Activated naive CD4-positive, alpha-beta T cell treated with anti-CD3 and anti-CD28 coated beads for 36 hours (primary cell): ENCODE data around the gene REN. TPM values are rescaled to one million over a fixed set of nuclear protein-coding genes. Genes with fewer than 3 reads are reported as not detected.

Source experiments
- CTCF ChIA-PET: fragments of 350-600 bp; sonication (Branson Sonifier 250); formaldehyde crosslinking; loops from one replicate; lab custom pipeline; 2021; ENCODE audit warnings: antibody characterized with exemption; lab: Charles Lee
- DNase-seq: peaks from one replicate; pipeline ENCODE4 v3.0.0-alpha.2; 2020
- H3K27ac Mint-ChIP-seq: one replicate; pipeline ENCODE4 v1.8.0; 2021; ENCODE audit warnings: mild to moderate bottlenecking, mixed read lengths
- H3K27me3 Mint-ChIP-seq: one replicate; pipeline ENCODE4 v1.8.0; 2021; ENCODE audit warnings: low read depth, mixed read lengths
- H3K36me3 Mint-ChIP-seq: one replicate; pipeline ENCODE4 v1.8.0; 2021; ENCODE audit warnings: low read depth, mixed read lengths
- H3K4me1 Mint-ChIP-seq: one replicate; pipeline ENCODE4 v1.8.0; 2021; ENCODE audit warnings: low read depth, mixed read lengths
- H3K4me3 Mint-ChIP-seq: one replicate; pipeline ENCODE4 v1.8.0; 2021; ENCODE audit warnings: mild to moderate bottlenecking, moderate library complexity, mixed read lengths
- H3K9me3 Mint-ChIP-seq: one replicate; pipeline ENCODE4 v1.8.0; 2021; ENCODE audit warnings: mixed read lengths
- intact Hi-C: fragments of 100-400 bp; cut with micrococcal nuclease; formaldehyde crosslinking; loops from one replicate; pipeline ENCODE4 v1.15.1; 2023
- total RNA-seq, 2 experiments: library from RNA; stranded (reverse); gene quantifications; one replicate each; pipeline ENCODE4 v1.2.3, GENCODE V29; 2021

Gene REN
- total RNA-seq = not detected

- H3K4me3 Mint-ChIP-seq = no peak within 1 kb of the TSS
- no peak within 1 kb of the TSS for H3K27ac Mint-ChIP-seq
- peaks cover 1% of the 10 kb centered on the region for H3K27me3 Mint-ChIP-seq
- CTCF ChIA-PET = interaction anchor here (1.3 to 8.1 kb wide), 4 partner anchors 15 to 232 kb away, joined by 3 to 89 read pairs (median 46); partner anchors contain the start of gene PLEKHA6
- peaks cover 6% of the 10 kb centered on the region for H3K36me3 Mint-ChIP-seq
- no peaks in the 10 kb centered on the region for H3K4me1 Mint-ChIP-seq
- no peak for DNase-seq
- intact Hi-C loops = no loop called here
- peaks cover 26% of the 10 kb centered on the region for H3K9me3 Mint-ChIP-seq
These were observed at the start of gene REN for GRCh38 chr1:204166219-204166618. REN (minus strand) TSS chr1:204166337; CDS start chr1:204166293, 44 bp downstream.

- no peaks in the 10 kb centered on the region for H3K27me3 Mint-ChIP-seq
- CTCF ChIA-PET = interaction anchor here (0.6 to 2.0 kb wide), 12 partner anchors 9 to 300 kb away, joined by 3 to 20 read pairs (median 4); partner anchors contain the start of gene PLEKHA6
- peak; percentile 74 for DNase-seq
- intact Hi-C loops = loop anchor here (1.0 kb wide), 3 partner anchors 149 to 289 kb away; no protein-coding TSS in a partner anchor
- H3K4me3 Mint-ChIP-seq = peak within 1 kb of the TSS; percentile 20
- H3K4me1 Mint-ChIP-seq = peaks cover 5% of the 10 kb centered on the region
- H3K27ac Mint-ChIP-seq = no peak within 1 kb of the TSS
- no peaks in the 10 kb centered on the region for H3K36me3 Mint-ChIP-seq
- H3K9me3 Mint-ChIP-seq = no peaks in the 10 kb centered on the region
These were observed 47.8 kb upstream of the REN start, which contains the start of gene GOLT1A for GRCh38 chr1:204213668-204214662. GOLT1A (minus strand) TSS chr1:204213988; CDS start chr1:204213906, 82 bp downstream.

- Mint-ChIP-seq H3K27ac (no peak overlapping the region), H3K4me1 (peaks cover 5% of the 10 kb centered on the region), H3K9me3 (no peaks in the 10 kb centered on the region), H3K36me3 (no peaks in the 10 kb centered on the region), H3K27me3 (no peaks in the 10 kb centered on the region), H3K4me3 (no peak overlapping the region)
- no peak for DNase-seq
- CTCF ChIA-PET = no interaction called here
- intact Hi-C loops = no loop called here
These were observed 46.6 kb upstream of the REN start for GRCh38 chr1:204212715-204213114.

GRCh38 chr1:204211046-204211445 is 44.9 kb upstream of the REN start:
- Mint-ChIP-seq H3K36me3 (no peaks in the 10 kb centered on the region), H3K4me1 (peaks cover 7% of the 10 kb centered on the region), H3K9me3 (no peaks in the 10 kb centered on the region), H3K27ac (no peak overlapping the region), H3K4me3 (no peak overlapping the region), H3K27me3 (peaks cover 8% of the 10 kb centered on the region)
- CTCF ChIA-PET = interaction anchor here (0.6 to 1.1 kb wide), 3 partner anchors 8 to 292 kb away, joined by 3 read pairs; no protein-coding TSS in a partner anchor
- intact Hi-C loops = no loop called here
- DNase-seq = no peak

- Mint-ChIP-seq H3K9me3 (no peaks in the 10 kb centered on the region), H3K4me3 (no peak overlapping the region), H3K4me1 (peaks cover 11% of the 10 kb centered on the region), H3K27ac (no peak overlapping the region), H3K27me3 (peaks cover 15% of the 10 kb centered on the region), H3K36me3 (no peaks in the 10 kb centered on the region)
- intact Hi-C loops = loop anchor here (1.0 kb wide), 3 partner anchors 45 to 346 kb away; partner anchors contain the start of gene SNRPE
- DNase-seq = peak; percentile 83
- CTCF ChIA-PET = interaction anchor here (0.5 to 5.2 kb wide), 42 partner anchors 9 to 372 kb away, joined by 3 to 89 read pairs (median 5); partner anchors contain the start of genes PLEKHA6, REN and SNRPE
These were observed 41.0 kb upstream of the REN start for GRCh38 chr1:204207136-204207616.

GRCh38 chr1:204206121-204206520 is 40.0 kb upstream of the REN start:
- no peak overlapping the region for H3K4me3 Mint-ChIP-seq
- H3K27me3 Mint-ChIP-seq = peaks cover 15% of the 10 kb centered on the region
- H3K27ac Mint-ChIP-seq = no peak overlapping the region
- peaks cover 11% of the 10 kb centered on the region for H3K4me1 Mint-ChIP-seq
- intact Hi-C loops = no loop called here
- DNase-seq = no peak
- CTCF ChIA-PET = interaction anchor here (0.7 to 5.2 kb wide), 20 partner anchors 8 to 1571 kb away, joined by 3 to 89 read pairs (median 6); partner anchors contain the start of genes PLEKHA6 and REN
- H3K9me3 Mint-ChIP-seq = no peaks in the 10 kb centered on the region
- H3K36me3 Mint-ChIP-seq = no peaks in the 10 kb centered on the region

GRCh38 chr1:204205486-204205885 is 39.3 kb upstream of the REN start:
- Mint-ChIP-seq H3K27ac (no peak overlapping the region), H3K4me1 (peaks cover 11% of the 10 kb centered on the region), H3K4me3 (no peak overlapping the region), H3K27me3 (peaks cover 15% of the 10 kb centered on the region), H3K36me3 (no peaks in the 10 kb centered on the region), H3K9me3 (no peaks in the 10 kb centered on the region)
- CTCF ChIA-PET = interaction anchor here (1.3 to 5.2 kb wide), 8 partner anchors 22 to 347 kb away, joined by 3 to 89 read pairs (median 8); partner anchors contain the start of gene REN
- no peak for DNase-seq
- intact Hi-C loops = no loop called here

GRCh38 chr1:204204944-204205343 is 38.8 kb upstream of the REN start:
- Mint-ChIP-seq H3K36me3 (no peaks in the 10 kb centered on the region), H3K4me3 (no peak overlapping the region), H3K4me1 (peaks cover 11% of the 10 kb centered on the region), H3K27me3 (peaks cover 15% of the 10 kb centered on the region), H3K9me3 (no peaks in the 10 kb centered on the region), H3K27ac (no peak overlapping the region)
- DNase-seq = no peak
- intact Hi-C loops = no loop called here
- CTCF ChIA-PET = interaction anchor here (1.3 to 5.2 kb wide), 3 partner anchors 40 to 159 kb away, joined by 3 to 89 read pairs (median 31); partner anchors contain the start of gene REN

- Mint-ChIP-seq H3K4me1 (peaks cover 11% of the 10 kb centered on the region), H3K27ac (no peak overlapping the region), H3K9me3 (no peaks in the 10 kb centered on the region), H3K27me3 (peaks cover 17% of the 10 kb centered on the region), H3K36me3 (no peaks in the 10 kb centered on the region), H3K4me3 (no peak overlapping the region)
- CTCF ChIA-PET = interaction anchor here (0.7 to 5.2 kb wide), 4 partner anchors 7 to 95 kb away, joined by 3 to 89 read pairs (median 4); partner anchors contain the start of genes GOLT1A and REN
- intact Hi-C loops = no loop called here
- no peak for DNase-seq
These were observed 37.1 kb upstream of the REN start for GRCh38 chr1:204203206-204203767.

GRCh38 chr1:204202481-204202880 is 36.3 kb upstream of the REN start:
- Mint-ChIP-seq H3K9me3 (no peaks in the 10 kb centered on the region), H3K4me1 (peaks cover 11% of the 10 kb centered on the region), H3K4me3 (no peak overlapping the region), H3K27ac (no peak overlapping the region), H3K27me3 (peaks cover 18% of the 10 kb centered on the region), H3K36me3 (no peaks in the 10 kb centered on the region)
- CTCF ChIA-PET = interaction anchor here (1.0 kb wide), 1 partner anchor 12 kb away, joined by 5 read pairs; the partner anchor contains the start of gene GOLT1A
- intact Hi-C loops = no loop called here
- DNase-seq = no peak

GRCh38 chr1:204201348-204202040 is 35.4 kb upstream of the REN start:
- H3K4me1 Mint-ChIP-seq = peaks cover 11% of the 10 kb centered on the region
- H3K9me3 Mint-ChIP-seq = no peaks in the 10 kb centered on the region
- intact Hi-C loops = no loop called here
- no peak overlapping the region for H3K4me3 Mint-ChIP-seq
- H3K27me3 Mint-ChIP-seq = peaks cover 12% of the 10 kb centered on the region
- H3K36me3 Mint-ChIP-seq = no peaks in the 10 kb centered on the region
- DNase-seq = no peak
- CTCF ChIA-PET = interaction anchor here (0.8 kb wide), 1 partner anchor 26 kb away, joined by 3 read pairs; no protein-coding TSS in a partner anchor
- no peak overlapping the region for H3K27ac Mint-ChIP-seq
